K562 (cell line): Measurements from ENCODE around the gene CERS2. TPM values are rescaled to one million over a fixed set of nuclear protein-coding genes. Genes with fewer than 3 reads are reported as not detected.

ENCODE experiments used
- CEBPG ChIP-seq, 3 experiments: fragments of 200-800 bp in 1 of 3; sonication (Bioruptor generic) in 1 of 3; sonication (generic) in 1 of 3; formaldehyde crosslinking in 1 of 3; IDR thresholded peaks in 2 of 3; conservative IDR thresholded peaks in 1 of 3; 2 replicates each; pipeline versions ENCODE4 v1.6.1 to v1.8.0; 2016 to 2022; ENCODE audit warnings: missing compliant biosample characterization in 2 of 3, missing genetic modification characterization in 2 of 3, mild to moderate bottlenecking in 1 of 3, missing genetic modification reagents in 1 of 3
- FOXK1 ChIP-seq: sonication (generic); formaldehyde crosslinking; IDR thresholded peaks from 2 replicates; pipeline ENCODE4 v1.8.0; 2022; ENCODE audit warnings: missing genetic modification reagents, mild to moderate bottlenecking, borderline replicate concordance
- HMG20B ChIP-seq: fragments of 250-450 bp; sonication (Bioruptor Pico); IDR thresholded peaks from 2 replicates; pipeline ENCODE4 v1.5.0; 2021; ENCODE audit warnings: mild to moderate bottlenecking
- IFI16 ChIP-seq: fragments of 250-450 bp; sonication (Bioruptor Pico); IDR thresholded peaks from 2 replicates; pipeline ENCODE4 v2.1.2; 2022; ENCODE audit warnings: mild to moderate bottlenecking, inconsistent platforms
- ILK ChIP-seq: fragments of 450-650 bp; IDR thresholded peaks from 2 replicates; pipeline ENCODE4 v1.6.1; 2016; ENCODE audit warnings: missing genetic modification characterization, low read depth, mild to moderate bottlenecking, missing compliant biosample characterization, moderate library complexity, borderline replicate concordance
- MCM2 ChIP-seq: fragments of 450-650 bp; IDR thresholded peaks from 2 replicates; pipeline ENCODE4 v1.6.1; 2017; ENCODE audit warnings: low read depth, mild to moderate bottlenecking
- MTF1 ChIP-seq: fragments of 250-450 bp; sonication (Bioruptor Pico); IDR thresholded peaks from 2 replicates; pipeline ENCODE4 v1.9.0; 2021; ENCODE audit warnings: moderate library complexity, mild to moderate bottlenecking, inconsistent platforms, borderline replicate concordance
- NCOR1 ChIP-seq: fragments of 450-650 bp; IDR thresholded peaks from 2 replicates; pipeline ENCODE4 v1.6.1; 2016; ENCODE audit warnings: mild to moderate bottlenecking, moderate library complexity
- SMARCB1 ChIP-seq: IDR thresholded peaks from 2 replicates; pipeline ENCODE4 v1.6.1; 2011; ENCODE audit warnings: improper control_type of control experiment, low read depth; ENCODE audit not compliant: insufficient read length
- SOX6 ChIP-seq: fragments of 450-650 bp; IDR thresholded peaks from 2 replicates; pipeline ENCODE4 v1.6.1; 2014; ENCODE audit warnings: mild to moderate bottlenecking
- ZNF436 ChIP-seq: fragments of 250-450, 450-650 bp; sonication (Bioruptor Pico); formaldehyde crosslinking; IDR thresholded peaks from 2 replicates; pipeline ENCODE4 v1.7.0; 2020; ENCODE audit warnings: mild to moderate bottlenecking
- ZNF695 ChIP-seq: fragments of 450-650 bp; formaldehyde crosslinking; IDR thresholded peaks from 2 replicates; pipeline ENCODE4 v1.4.0; 2020; ENCODE audit warnings: mild to moderate bottlenecking, moderate library complexity
- ZNF77 ChIP-seq: fragments of 250-450 bp; sonication (Bioruptor Pico); IDR thresholded peaks from 2 replicates; pipeline ENCODE4 v1.5.0; 2020
- ZNF79 ChIP-seq: fragments of 250-450 bp; sonication (Bioruptor Pico); IDR thresholded peaks from 2 replicates; pipeline ENCODE4 v1.4.0; 2020; ENCODE audit warnings: low read depth, mild to moderate bottlenecking, moderate library complexity
- polyA plus RNA-seq, 8 experiments: library from polyadenylated mRNA; depleted of rRNA in 4 of 8; stranded (reverse) in 5 of 8; unstranded in 3 of 8; fragments of >200 nt; fragmentation: Nextera tagmentation in 2 of 8; fragmentation: Illumina TruSeq in 1 of 8; extraction: Ambion mirVana in 2 of 8; extraction: Trizol in 1 of 8; gene quantifications; 2 replicates each; pipeline versions ENCODE4 v1.2.1 to v1.2.3, GENCODE V29; 2011 to 2014; ENCODE audit warnings: inconsistent platforms in 1 of 8, missing spikeins in 1 of 8
- total RNA-seq, 7 experiments: library from RNA; depleted of rRNA in 6 of 7; stranded (reverse); fragments of >200 nt in 6 of 7; fragmentation: Illumina TruSeq in 2 of 7; extraction: Trizol in 2 of 7; gene quantifications; 2 replicates each; pipeline versions ENCODE4 v1.2.1 to v1.2.3, GENCODE V29; 2011 to 2021; ENCODE audit warnings: low replicate concordance in 1 of 7
- TF ChIP-seq, protein P1 (sequence below): fragments of 250-450 bp; sonication (Bioruptor Pico); IDR thresholded peaks from 2 replicates; pipeline ENCODE4 v1.8.0; 2021; ENCODE audit warnings: moderate library complexity, mild to moderate bottlenecking, inconsistent platforms
- TF ChIP-seq, protein P2 (sequence below): fragments of 450-650 bp; IDR thresholded peaks from 2 replicates; pipeline ENCODE4 v1.6.1; 2017; ENCODE audit warnings: antibody characterized with exemption, mild to moderate bottlenecking
- TF ChIP-seq, protein P3 (sequence below): fragments of 250-450 bp; sonication (Bioruptor Pico); IDR thresholded peaks from 2 replicates; pipeline ENCODE4 v1.6.1; 2021; ENCODE audit warnings: mild to moderate bottlenecking
- TF ChIP-seq, protein P4 (sequence below): fragments of 450-650 bp; IDR thresholded peaks from 2 replicates; pipeline ENCODE4 v1.7.0; 2016; ENCODE audit warnings: borderline replicate concordance
- TF ChIP-seq, protein P5 (sequence below): fragments of 450-650 bp; formaldehyde crosslinking; IDR thresholded peaks from 2 replicates; pipeline ENCODE4 v1.4.0; 2020; ENCODE audit warnings: mild to moderate bottlenecking, moderate library complexity

CERS2 gene
- total and polyA plus RNA-seq, 9 of the 15 experiments (the other 6 are each of a cell fraction or from before 2014, with no cell fraction given), result 23.4 to 295 (median 132) TPM

DNA sequence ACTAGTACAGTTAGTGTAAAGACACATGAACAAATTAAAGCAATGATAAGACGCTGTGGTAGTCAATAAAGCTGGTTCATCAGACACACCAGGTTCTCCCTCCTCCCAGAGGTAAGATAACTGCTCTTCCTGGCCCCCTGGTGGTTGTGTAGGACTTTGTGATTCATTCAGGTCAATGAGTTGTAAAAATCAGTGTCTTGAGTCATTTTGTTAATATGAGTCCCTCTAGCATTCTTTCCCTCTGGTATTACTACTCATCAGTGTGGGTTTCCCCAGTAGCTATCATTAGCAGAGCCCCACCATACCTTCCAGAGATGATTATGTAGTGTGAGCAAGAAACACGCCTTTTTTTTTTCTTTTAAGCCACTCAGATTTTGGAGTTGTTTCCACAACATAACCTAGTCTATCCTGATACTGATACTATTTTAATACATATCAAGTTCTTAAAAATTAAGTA lies 52.1 kb downstream of the CERS2 start (continued):
- TF ChIP-seq, protein P1, sequence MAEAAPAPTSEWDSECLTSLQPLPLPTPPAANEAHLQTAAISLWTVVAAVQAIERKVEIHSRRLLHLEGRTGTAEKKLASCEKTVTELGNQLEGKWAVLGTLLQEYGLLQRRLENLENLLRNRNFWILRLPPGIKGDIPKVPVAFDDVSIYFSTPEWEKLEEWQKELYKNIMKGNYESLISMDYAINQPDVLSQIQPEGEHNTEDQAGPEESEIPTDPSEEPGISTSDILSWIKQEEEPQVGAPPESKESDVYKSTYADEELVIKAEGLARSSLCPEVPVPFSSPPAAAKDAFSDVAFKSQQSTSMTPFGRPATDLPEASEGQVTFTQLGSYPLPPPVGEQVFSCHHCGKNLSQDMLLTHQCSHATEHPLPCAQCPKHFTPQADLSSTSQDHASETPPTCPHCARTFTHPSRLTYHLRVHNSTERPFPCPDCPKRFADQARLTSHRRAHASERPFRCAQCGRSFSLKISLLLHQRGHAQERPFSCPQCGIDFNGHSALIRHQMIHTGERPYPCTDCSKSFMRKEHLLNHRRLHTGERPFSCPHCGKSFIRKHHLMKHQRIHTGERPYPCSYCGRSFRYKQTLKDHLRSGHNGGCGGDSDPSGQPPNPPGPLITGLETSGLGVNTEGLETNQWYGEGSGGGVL (CRISPR knock-in tag), result no peak
- TF ChIP-seq MCM2, result no peak
- TF ChIP-seq NCOR1, result no peak
- TF ChIP-seq, protein P2, sequence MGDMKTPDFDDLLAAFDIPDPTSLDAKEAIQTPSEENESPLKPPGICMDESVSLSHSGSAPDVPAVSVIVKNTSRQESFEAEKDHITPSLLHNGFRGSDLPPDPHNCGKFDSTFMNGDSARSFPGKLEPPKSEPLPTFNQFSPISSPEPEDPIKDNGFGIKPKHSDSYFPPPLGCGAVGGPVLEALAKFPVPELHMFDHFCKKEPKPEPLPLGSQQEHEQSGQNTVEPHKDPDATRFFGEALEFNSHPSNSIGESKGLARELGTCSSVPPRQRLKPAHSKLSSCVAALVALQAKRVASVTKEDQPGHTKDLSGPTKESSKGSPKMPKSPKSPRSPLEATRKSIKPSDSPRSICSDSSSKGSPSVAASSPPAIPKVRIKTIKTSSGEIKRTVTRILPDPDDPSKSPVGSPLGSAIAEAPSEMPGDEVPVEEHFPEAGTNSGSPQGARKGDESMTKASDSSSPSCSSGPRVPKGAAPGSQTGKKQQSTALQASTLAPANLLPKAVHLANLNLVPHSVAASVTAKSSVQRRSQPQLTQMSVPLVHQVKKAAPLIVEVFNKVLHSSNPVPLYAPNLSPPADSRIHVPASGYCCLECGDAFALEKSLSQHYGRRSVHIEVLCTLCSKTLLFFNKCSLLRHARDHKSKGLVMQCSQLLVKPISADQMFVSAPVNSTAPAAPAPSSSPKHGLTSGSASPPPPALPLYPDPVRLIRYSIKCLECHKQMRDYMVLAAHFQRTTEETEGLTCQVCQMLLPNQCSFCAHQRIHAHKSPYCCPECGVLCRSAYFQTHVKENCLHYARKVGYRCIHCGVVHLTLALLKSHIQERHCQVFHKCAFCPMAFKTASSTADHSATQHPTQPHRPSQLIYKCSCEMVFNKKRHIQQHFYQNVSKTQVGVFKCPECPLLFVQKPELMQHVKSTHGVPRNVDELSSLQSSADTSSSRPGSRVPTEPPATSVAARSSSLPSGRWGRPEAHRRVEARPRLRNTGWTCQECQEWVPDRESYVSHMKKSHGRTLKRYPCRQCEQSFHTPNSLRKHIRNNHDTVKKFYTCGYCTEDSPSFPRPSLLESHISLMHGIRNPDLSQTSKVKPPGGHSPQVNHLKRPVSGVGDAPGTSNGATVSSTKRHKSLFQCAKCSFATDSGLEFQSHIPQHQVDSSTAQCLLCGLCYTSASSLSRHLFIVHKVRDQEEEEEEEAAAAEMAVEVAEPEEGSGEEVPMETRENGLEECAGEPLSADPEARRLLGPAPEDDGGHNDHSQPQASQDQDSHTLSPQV, result no peak
- TF ChIP-seq IFI16 (CRISPR knock-in tag), result no peak
- TF ChIP-seq ZNF79, result no peak
- TF ChIP-seq SOX6, result 0 out of 2 replicates have a peak, but pooled peaks have one; percentile 8
- TF ChIP-seq HMG20B (CRISPR knock-in tag), result no peak
- no peak for TF ChIP-seq ILK (tag)
- TF ChIP-seq, protein P3, sequence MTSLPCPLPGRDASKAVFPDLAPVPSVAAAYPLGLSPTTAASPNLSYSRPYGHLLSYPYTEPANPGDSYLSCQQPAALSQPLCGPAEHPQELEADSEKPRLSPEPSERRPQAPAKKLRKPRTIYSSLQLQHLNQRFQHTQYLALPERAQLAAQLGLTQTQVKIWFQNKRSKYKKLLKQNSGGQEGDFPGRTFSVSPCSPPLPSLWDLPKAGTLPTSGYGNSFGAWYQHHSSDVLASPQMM (CRISPR knock-in tag), result no peak
- no peak for TF ChIP-seq ZNF77
- TF ChIP-seq ZNF436 (CRISPR knock-in tag), result no peak
- no peak for TF ChIP-seq CEBPG (CRISPR knock-in tag; IDR thresholded peaks at IDR 0.05)
- no peak for TF ChIP-seq CEBPG (tag; conservative IDR thresholded peaks at IDR 0.05 in 1 of 2, IDR thresholded peaks at IDR 0.05 in 1 of 2)
- TF ChIP-seq SMARCB1, result no peak
- TF ChIP-seq ZNF695 (CRISPR knock-in tag), result no peak
- TF ChIP-seq, protein P4, sequence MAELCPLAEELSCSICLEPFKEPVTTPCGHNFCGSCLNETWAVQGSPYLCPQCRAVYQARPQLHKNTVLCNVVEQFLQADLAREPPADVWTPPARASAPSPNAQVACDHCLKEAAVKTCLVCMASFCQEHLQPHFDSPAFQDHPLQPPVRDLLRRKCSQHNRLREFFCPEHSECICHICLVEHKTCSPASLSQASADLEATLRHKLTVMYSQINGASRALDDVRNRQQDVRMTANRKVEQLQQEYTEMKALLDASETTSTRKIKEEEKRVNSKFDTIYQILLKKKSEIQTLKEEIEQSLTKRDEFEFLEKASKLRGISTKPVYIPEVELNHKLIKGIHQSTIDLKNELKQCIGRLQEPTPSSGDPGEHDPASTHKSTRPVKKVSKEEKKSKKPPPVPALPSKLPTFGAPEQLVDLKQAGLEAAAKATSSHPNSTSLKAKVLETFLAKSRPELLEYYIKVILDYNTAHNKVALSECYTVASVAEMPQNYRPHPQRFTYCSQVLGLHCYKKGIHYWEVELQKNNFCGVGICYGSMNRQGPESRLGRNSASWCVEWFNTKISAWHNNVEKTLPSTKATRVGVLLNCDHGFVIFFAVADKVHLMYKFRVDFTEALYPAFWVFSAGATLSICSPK, result no peak
- no peak for TF ChIP-seq MTF1 (CRISPR knock-in tag)
- TF ChIP-seq, protein P5, sequence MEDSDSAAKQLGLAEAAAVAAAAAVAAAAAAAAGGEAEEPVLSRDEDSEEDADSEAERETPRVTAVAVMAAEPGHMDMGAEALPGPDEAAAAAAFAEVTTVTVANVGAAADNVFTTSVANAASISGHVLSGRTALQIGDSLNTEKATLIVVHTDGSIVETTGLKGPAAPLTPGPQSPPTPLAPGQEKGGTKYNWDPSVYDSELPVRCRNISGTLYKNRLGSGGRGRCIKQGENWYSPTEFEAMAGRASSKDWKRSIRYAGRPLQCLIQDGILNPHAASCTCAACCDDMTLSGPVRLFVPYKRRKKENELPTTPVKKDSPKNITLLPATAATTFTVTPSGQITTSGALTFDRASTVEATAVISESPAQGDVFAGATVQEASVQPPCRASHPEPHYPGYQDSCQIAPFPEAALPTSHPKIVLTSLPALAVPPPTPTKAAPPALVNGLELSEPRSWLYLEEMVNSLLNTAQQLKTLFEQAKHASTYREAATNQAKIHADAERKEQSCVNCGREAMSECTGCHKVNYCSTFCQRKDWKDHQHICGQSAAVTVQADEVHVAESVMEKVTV, result no peak
- TF ChIP-seq FOXK1, result no peak
